K562 (cell line): ENCODE measurements around the gene NEMF. TPM values are rescaled to one million over a fixed set of nuclear protein-coding genes. Genes with fewer than 3 reads are reported as not detected.

Experiments used
- HNRNPUL1 ChIP-seq: fragments of 200-400 bp; formaldehyde crosslinking; IDR thresholded peaks from 2 replicates; pipeline ENCODE4 v1.6.1; 2017; ENCODE audit warnings: low read length
- IRF2 ChIP-seq: sonication (generic); formaldehyde crosslinking; IDR thresholded peaks from 2 replicates; pipeline ENCODE4 v1.8.1; 2022; ENCODE audit warnings: mild to moderate bottlenecking, missing genetic modification reagents
- SMARCE1 ChIP-seq: fragments of 450-650 bp; IDR thresholded peaks from 2 replicates; pipeline ENCODE4 v1.7.1; 2016; ENCODE audit warnings: mild to moderate bottlenecking
- ZNF507 ChIP-seq: conservative IDR thresholded peaks from 2 replicates; pipeline ENCODE4 v1.6.1; 2017; ENCODE audit warnings: missing genetic modification characterization, missing compliant biosample characterization
- polyA plus RNA-seq, 8 experiments: library from polyadenylated mRNA; depleted of rRNA in 4 of 8; stranded (reverse) in 5 of 8; unstranded in 3 of 8; fragments of >200 nt; fragmentation: Nextera tagmentation in 2 of 8; fragmentation: Illumina TruSeq in 1 of 8; extraction: Ambion mirVana in 2 of 8; extraction: Trizol in 1 of 8; gene quantifications; 2 replicates each; pipeline versions ENCODE4 v1.2.1 to v1.2.3, GENCODE V29; 2011 to 2014; ENCODE audit warnings: inconsistent platforms in 1 of 8, missing spikeins in 1 of 8
- total RNA-seq, 7 experiments: library from RNA; depleted of rRNA in 6 of 7; stranded (reverse); fragments of >200 nt in 6 of 7; fragmentation: Illumina TruSeq in 2 of 7; extraction: Trizol in 2 of 7; gene quantifications; 2 replicates each; pipeline versions ENCODE4 v1.2.1 to v1.2.3, GENCODE V29; 2011 to 2021; ENCODE audit warnings: low replicate concordance in 1 of 7
- TF ChIP-seq, protein P1 (sequence below): fragments of 250-450 bp; sonication (Bioruptor Pico); IDR thresholded peaks from 2 replicates; pipeline ENCODE4 v1.5.0; 2020; ENCODE audit warnings: mild to moderate bottlenecking, borderline replicate concordance
- TF ChIP-seq, protein P2 (sequence below), 2 experiments: fragments of 450-650 bp in 1 of 2; sonication (generic) in 1 of 2; formaldehyde crosslinking in 1 of 2; IDR thresholded peaks in 1 of 2; conservative IDR thresholded peaks in 1 of 2; 2 replicates each; pipeline versions ENCODE4 v1.6.1 to v1.8.1; 2016 to 2023; ENCODE audit warnings: mild to moderate bottlenecking in 2 of 2, moderate library complexity in 2 of 2, inconsistent platforms in 1 of 2, missing genetic modification reagents in 1 of 2
- TF ChIP-seq, protein P3 (sequence below): IDR thresholded peaks from 2 replicates; pipeline ENCODE4 v1.6.1; 2012; ENCODE audit warnings: low read depth, low read length, improper control_type of control experiment, borderline replicate concordance
- TF ChIP-seq, protein P4 (sequence below): sonication (generic); formaldehyde crosslinking; IDR thresholded peaks from 2 replicates; pipeline ENCODE4 v1.8.1; 2023; ENCODE audit warnings: mild to moderate bottlenecking, missing genetic modification reagents

Gene NEMF
- total and polyA plus RNA-seq, 9 of the 15 experiments (the other 6 are each of a cell fraction or from before 2014, with no cell fraction given) = 38.8 to 94.4 (median 61.0) TPM

DNA sequence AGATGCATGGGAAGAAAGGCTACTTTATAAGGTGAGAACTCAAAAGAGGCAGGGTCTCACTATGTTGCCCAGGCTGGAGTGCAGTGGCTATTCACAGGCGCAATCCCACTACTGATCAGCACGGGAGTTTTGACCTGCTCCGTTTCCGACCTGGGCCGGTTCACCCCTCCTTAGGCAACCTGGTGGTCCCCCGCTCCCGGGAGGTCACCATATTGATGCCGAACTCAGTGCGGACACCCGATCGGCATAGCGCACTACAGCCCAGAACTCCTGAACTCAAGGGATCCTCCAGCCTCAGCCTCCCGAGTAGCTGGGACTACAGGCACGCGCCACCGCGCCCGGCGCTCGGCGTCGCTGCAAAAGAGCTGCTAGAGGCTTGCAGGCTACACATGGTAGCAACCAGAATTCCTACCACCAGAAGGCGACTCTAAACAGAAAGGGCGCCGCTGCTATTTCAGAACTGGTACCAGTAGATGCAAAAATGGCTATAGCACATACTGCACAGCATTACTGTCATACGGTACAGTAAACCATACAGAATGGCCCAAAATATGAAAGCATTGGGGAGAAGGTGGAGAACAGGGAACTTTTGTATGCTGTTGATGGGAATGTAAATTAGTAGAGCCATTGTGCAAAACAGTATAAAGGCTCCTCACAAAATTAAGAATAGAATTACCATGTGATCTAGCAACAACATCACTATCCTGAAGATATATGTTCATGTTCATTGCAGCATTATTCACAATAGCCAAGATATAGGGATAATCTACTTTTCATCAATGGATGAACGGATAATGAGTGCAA lies 1.2 kb upstream of the NEMF start (continued):
- TF ChIP-seq, protein P1, sequence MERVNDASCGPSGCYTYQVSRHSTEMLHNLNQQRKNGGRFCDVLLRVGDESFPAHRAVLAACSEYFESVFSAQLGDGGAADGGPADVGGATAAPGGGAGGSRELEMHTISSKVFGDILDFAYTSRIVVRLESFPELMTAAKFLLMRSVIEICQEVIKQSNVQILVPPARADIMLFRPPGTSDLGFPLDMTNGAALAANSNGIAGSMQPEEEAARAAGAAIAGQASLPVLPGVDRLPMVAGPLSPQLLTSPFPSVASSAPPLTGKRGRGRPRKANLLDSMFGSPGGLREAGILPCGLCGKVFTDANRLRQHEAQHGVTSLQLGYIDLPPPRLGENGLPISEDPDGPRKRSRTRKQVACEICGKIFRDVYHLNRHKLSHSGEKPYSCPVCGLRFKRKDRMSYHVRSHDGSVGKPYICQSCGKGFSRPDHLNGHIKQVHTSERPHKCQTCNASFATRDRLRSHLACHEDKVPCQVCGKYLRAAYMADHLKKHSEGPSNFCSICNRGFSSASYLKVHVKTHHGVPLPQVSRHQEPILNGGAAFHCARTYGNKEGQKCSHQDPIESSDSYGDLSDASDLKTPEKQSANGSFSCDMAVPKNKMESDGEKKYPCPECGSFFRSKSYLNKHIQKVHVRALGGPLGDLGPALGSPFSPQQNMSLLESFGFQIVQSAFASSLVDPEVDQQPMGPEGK = no peak
- TF ChIP-seq, protein P2, sequence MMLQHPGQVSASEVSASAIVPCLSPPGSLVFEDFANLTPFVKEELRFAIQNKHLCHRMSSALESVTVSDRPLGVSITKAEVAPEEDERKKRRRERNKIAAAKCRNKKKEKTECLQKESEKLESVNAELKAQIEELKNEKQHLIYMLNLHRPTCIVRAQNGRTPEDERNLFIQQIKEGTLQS (IDR thresholded peaks at IDR 0.05) = peak; percentile 23; the same call in 1 of the 2 replicates
- TF ChIP-seq, protein P2 (CRISPR knock-in tag; conservative IDR thresholded peaks at IDR 0.05) = no peak
- TF ChIP-seq, protein P3, sequence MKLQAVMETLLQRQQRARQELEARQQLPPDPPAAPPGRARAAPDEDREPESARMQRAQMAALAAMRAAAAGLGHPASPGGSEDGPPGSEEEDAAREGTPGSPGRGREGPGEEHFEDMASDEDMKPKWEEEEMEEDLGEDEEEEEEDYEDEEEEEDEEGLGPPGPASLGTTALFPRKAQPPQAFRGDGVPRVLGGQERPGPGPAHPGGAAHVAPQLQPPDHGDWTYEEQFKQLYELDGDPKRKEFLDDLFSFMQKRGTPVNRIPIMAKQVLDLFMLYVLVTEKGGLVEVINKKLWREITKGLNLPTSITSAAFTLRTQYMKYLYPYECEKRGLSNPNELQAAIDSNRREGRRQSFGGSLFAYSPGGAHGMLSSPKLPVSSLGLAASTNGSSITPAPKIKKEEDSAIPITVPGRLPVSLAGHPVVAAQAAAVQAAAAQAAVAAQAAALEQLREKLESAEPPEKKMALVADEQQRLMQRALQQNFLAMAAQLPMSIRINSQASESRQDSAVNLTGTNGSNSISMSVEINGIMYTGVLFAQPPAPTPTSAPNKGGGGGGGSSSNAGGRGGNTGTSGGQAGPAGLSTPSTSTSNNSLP = no peak
- TF ChIP-seq HNRNPUL1 = no peak
- no peak for TF ChIP-seq ZNF507 (tag)
- TF ChIP-seq IRF2 (CRISPR knock-in tag) = no peak
- TF ChIP-seq SMARCE1 = no peak
- TF ChIP-seq, protein P4, sequence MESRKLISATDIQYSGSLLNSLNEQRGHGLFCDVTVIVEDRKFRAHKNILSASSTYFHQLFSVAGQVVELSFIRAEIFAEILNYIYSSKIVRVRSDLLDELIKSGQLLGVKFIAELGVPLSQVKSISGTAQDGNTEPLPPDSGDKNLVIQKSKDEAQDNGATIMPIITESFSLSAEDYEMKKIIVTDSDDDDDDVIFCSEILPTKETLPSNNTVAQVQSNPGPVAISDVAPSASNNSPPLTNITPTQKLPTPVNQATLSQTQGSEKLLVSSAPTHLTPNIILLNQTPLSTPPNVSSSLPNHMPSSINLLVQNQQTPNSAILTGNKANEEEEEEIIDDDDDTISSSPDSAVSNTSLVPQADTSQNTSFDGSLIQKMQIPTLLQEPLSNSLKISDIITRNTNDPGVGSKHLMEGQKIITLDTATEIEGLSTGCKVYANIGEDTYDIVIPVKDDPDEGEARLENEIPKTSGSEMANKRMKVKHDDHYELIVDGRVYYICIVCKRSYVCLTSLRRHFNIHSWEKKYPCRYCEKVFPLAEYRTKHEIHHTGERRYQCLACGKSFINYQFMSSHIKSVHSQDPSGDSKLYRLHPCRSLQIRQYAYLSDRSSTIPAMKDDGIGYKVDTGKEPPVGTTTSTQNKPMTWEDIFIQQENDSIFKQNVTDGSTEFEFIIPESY (CRISPR knock-in tag) = peak; percentile 99
